HepG2 (cell line): ENCODE measurements around the gene C20orf202. TPM values are rescaled to one million over a fixed set of nuclear protein-coding genes. Genes with fewer than 3 reads are reported as not detected.
A peak's percentile ranks its signal among the peaks of the same experiment; 100 is the strongest.

Experiments used
- HBP1 ChIP-seq: IDR thresholded peaks from 2 replicates; pipeline ENCODE4 v1.6.1; 2016; ENCODE audit warnings: low read depth, control low read depth
- NCOA1 ChIP-seq: sonication (generic); formaldehyde crosslinking; IDR thresholded peaks from 2 replicates; pipeline ENCODE4 v1.9.0; 2021; ENCODE audit warnings: missing genetic modification reagents
- PAF1 ChIP-seq: IDR thresholded peaks from 2 replicates; pipeline ENCODE4 v1.6.1; 2016; ENCODE audit warnings: missing genetic modification reagents, missing compliant biosample characterization
- RFX3 ChIP-seq: IDR thresholded peaks from 2 replicates; pipeline ENCODE4 v1.6.1; 2016; ENCODE audit warnings: missing biosample characterization, missing genetic modification reagents
- TMF1 ChIP-seq: sonication (generic); formaldehyde crosslinking; IDR thresholded peaks from 2 replicates; pipeline ENCODE4 v1.8.1; 2022; ENCODE audit warnings: low read depth, missing genetic modification reagents
- ZBTB46 ChIP-seq: sonication (generic); formaldehyde crosslinking; IDR thresholded peaks from 2 replicates; pipeline ENCODE4 v1.4.0; 2020; ENCODE audit warnings: mild to moderate bottlenecking, missing genetic modification reagents, borderline replicate concordance
- ZNF121 ChIP-seq: sonication (generic); formaldehyde crosslinking; IDR thresholded peaks from 2 replicates; pipeline ENCODE4 v1.5.0; 2020; ENCODE audit warnings: mild to moderate bottlenecking, missing genetic modification reagents
- ZNF30 ChIP-seq: sonication (generic); formaldehyde crosslinking; IDR thresholded peaks from 2 replicates; pipeline ENCODE4 v1.5.0; 2020; ENCODE audit warnings: mild to moderate bottlenecking, missing genetic modification reagents
- ZNF382 ChIP-seq: sonication (generic); formaldehyde crosslinking; IDR thresholded peaks from 2 replicates; pipeline ENCODE4 v1.5.0; 2020; ENCODE audit warnings: missing genetic modification reagents, mild to moderate bottlenecking, borderline replicate concordance
- ZNF484 ChIP-seq: sonication (generic); formaldehyde crosslinking; IDR thresholded peaks from 2 replicates; pipeline ENCODE4 v1.5.1; 2020; ENCODE audit warnings: mild to moderate bottlenecking, low read depth, missing genetic modification reagents, borderline replicate concordance
- ZNF547 ChIP-seq: sonication (generic); formaldehyde crosslinking; IDR thresholded peaks from 2 replicates; pipeline ENCODE4 v1.5.1; 2020; ENCODE audit warnings: mild to moderate bottlenecking, missing genetic modification reagents
- ZNF557 ChIP-seq: sonication (generic); formaldehyde crosslinking; IDR thresholded peaks from 2 replicates; pipeline ENCODE4 v1.4.0; 2020; ENCODE audit warnings: missing genetic modification reagents
- ZNF567 ChIP-seq: sonication (generic); formaldehyde crosslinking; IDR thresholded peaks from 2 replicates; pipeline ENCODE4 v1.8.1; 2023; ENCODE audit warnings: mild to moderate bottlenecking, missing genetic modification reagents, borderline replicate concordance
- ZNF761 ChIP-seq: sonication (generic); formaldehyde crosslinking; conservative IDR thresholded peaks from 2 replicates; pipeline ENCODE4 v1.4.0; 2020; ENCODE audit warnings: mild to moderate bottlenecking, missing genetic modification reagents
- polyA plus RNA-seq, 8 experiments: library from polyadenylated mRNA; depleted of rRNA in 3 of 8; stranded (reverse) in 7 of 8; unstranded in 1 of 8; fragments of >200 nt; fragmentation: Illumina TruSeq in 4 of 8; extraction: Trizol in 4 of 8; gene quantifications; 2 replicates each; pipeline versions ENCODE4 v1.2.1 to v1.2.3, GENCODE V29; 2011 to 2016; ENCODE audit warnings: low read depth in 4 of 8, missing spikeins in 1 of 8, mixed read lengths in 1 of 8; ENCODE audit not compliant: insufficient read depth in 1 of 8
- total RNA-seq, 5 experiments: library from RNA; depleted of rRNA; stranded (reverse); fragments of >200 nt; fragmentation: Illumina TruSeq; extraction: Trizol; gene quantifications; 2 replicates each; pipeline ENCODE4 v1.2.3, GENCODE V29; 2016; ENCODE audit warnings: low read depth in 1 of 5
- TF ChIP-seq, protein P1 (sequence below), 2 experiments: sonication (generic) in 1 of 2; formaldehyde crosslinking in 1 of 2; IDR thresholded peaks; 2 replicates each; pipeline versions ENCODE4 v1.6.1 to v1.9.0; 2014 to 2022; ENCODE audit warnings: antibody characterized with exemption in 1 of 2, borderline replicate concordance in 1 of 2, inconsistent platforms in 1 of 2, low read depth in 1 of 2, missing genetic modification reagents in 1 of 2
- TF ChIP-seq, protein P2 (sequence below): IDR thresholded peaks from 2 replicates; pipeline ENCODE4 v1.6.1; 2016; ENCODE audit warnings: control low read depth
- TF ChIP-seq, protein P3 (sequence below): sonication (generic); formaldehyde crosslinking; IDR thresholded peaks from 2 replicates; pipeline ENCODE4 v1.5.0; 2020; ENCODE audit warnings: missing genetic modification reagents

C20orf202 gene
- total and polyA plus RNA-seq, 2 of the 13 experiments (the other 11 are each of a cell fraction or from before 2014, with no cell fraction given): 0.20 to 1.2 TPM

- TF ChIP-seq, protein P1, sequence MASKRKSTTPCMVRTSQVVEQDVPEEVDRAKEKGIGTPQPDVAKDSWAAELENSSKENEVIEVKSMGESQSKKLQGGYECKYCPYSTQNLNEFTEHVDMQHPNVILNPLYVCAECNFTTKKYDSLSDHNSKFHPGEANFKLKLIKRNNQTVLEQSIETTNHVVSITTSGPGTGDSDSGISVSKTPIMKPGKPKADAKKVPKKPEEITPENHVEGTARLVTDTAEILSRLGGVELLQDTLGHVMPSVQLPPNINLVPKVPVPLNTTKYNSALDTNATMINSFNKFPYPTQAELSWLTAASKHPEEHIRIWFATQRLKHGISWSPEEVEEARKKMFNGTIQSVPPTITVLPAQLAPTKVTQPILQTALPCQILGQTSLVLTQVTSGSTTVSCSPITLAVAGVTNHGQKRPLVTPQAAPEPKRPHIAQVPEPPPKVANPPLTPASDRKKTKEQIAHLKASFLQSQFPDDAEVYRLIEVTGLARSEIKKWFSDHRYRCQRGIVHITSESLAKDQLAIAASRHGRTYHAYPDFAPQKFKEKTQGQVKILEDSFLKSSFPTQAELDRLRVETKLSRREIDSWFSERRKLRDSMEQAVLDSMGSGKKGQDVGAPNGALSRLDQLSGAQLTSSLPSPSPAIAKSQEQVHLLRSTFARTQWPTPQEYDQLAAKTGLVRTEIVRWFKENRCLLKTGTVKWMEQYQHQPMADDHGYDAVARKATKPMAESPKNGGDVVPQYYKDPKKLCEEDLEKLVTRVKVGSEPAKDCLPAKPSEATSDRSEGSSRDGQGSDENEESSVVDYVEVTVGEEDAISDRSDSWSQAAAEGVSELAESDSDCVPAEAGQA (IDR thresholded peaks at IDR 0.05; ENCODE audit: low read depth): no peak
- TF ChIP-seq, protein P1 (CRISPR knock-in tag; IDR thresholded peaks at IDR 0.05; ENCODE audit: borderline replicate concordance): no peak
- TF ChIP-seq RFX3 (CRISPR knock-in tag): no peak
- no peak for TF ChIP-seq ZNF567 (CRISPR knock-in tag)
- TF ChIP-seq ZNF121 (CRISPR knock-in tag): no peak
- TF ChIP-seq NCOA1 (CRISPR knock-in tag): no peak
- 0 out of 2 replicates have a peak, but pooled peaks have one; percentile 69 for TF ChIP-seq ZNF30 (CRISPR knock-in tag)
- TF ChIP-seq, protein P2, sequence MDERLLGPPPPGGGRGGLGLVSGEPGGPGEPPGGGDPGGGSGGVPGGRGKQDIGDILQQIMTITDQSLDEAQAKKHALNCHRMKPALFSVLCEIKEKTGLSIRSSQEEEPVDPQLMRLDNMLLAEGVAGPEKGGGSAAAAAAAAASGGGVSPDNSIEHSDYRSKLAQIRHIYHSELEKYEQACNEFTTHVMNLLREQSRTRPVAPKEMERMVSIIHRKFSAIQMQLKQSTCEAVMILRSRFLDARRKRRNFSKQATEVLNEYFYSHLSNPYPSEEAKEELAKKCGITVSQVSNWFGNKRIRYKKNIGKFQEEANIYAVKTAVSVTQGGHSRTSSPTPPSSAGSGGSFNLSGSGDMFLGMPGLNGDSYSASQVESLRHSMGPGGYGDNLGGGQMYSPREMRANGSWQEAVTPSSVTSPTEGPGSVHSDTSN: no peak
- TF ChIP-seq ZNF761 (CRISPR knock-in tag): no peak
- no peak for TF ChIP-seq PAF1 (CRISPR knock-in tag)
- no peak for TF ChIP-seq TMF1 (CRISPR knock-in tag)
- TF ChIP-seq ZNF547: peak; percentile 57; the same call in 1 of the 2 replicates
- TF ChIP-seq ZNF382 (CRISPR knock-in tag): no peak
- TF ChIP-seq ZNF557 (CRISPR knock-in tag): no peak
- TF ChIP-seq HBP1 (CRISPR knock-in tag): no peak
- TF ChIP-seq ZBTB46 (CRISPR knock-in tag): no peak
- TF ChIP-seq, protein P3, sequence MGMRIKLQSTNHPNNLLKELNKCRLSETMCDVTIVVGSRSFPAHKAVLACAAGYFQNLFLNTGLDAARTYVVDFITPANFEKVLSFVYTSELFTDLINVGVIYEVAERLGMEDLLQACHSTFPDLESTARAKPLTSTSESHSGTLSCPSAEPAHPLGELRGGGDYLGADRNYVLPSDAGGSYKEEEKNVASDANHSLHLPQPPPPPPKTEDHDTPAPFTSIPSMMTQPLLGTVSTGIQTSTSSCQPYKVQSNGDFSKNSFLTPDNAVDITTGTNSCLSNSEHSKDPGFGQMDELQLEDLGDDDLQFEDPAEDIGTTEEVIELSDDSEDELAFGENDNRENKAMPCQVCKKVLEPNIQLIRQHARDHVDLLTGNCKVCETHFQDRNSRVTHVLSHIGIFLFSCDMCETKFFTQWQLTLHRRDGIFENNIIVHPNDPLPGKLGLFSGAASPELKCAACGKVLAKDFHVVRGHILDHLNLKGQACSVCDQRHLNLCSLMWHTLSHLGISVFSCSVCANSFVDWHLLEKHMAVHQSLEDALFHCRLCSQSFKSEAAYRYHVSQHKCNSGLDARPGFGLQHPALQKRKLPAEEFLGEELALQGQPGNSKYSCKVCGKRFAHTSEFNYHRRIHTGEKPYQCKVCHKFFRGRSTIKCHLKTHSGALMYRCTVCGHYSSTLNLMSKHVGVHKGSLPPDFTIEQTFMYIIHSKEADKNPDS: no peak; the same call in 1 of the 2 replicates
- no peak for TF ChIP-seq ZNF484
Observed at GRCh38 chr20:1184638-1185315, 18.5 kb upstream of the C20orf202 start, which contains the start of gene TMEM74B (continued).
